Inferior parietal cortex (tissue), 1 donor: ENCODE measurements around the gene PRRX2.
"Not testable (repeated sequence)": the region's sequence is repeated elsewhere in the genome, so short reads cannot be mapped to it uniquely, and the experiment has no call there.

ENCODE experiments used
- DNase-seq: peaks from one replicate; pipeline ENCODE4 v3.0.0-alpha.2; 2016; ENCODE audit errors: extremely low spot score

Gene PRRX2

GRCh38 chr9:129653823-129654553 is 11.5 kb upstream of the PRRX2 start:
- no peak for DNase-seq

- DNase-seq = no peak
These were observed 10.8 kb upstream of the PRRX2 start for GRCh38 chr9:129654554-129655040.

GRCh38 chr9:129655154-129655553 is 10.3 kb upstream of the PRRX2 start:
- no peak for DNase-seq

- DNase-seq = no peak
These were observed 9.8 kb upstream of the PRRX2 start for GRCh38 chr9:129655696-129656095.

- no peak for DNase-seq
These were observed 8.6 kb upstream of the PRRX2 start for GRCh38 chr9:129656795-129657390.

- DNase-seq = no peak
These were observed 4.4 kb upstream of the PRRX2 start for GRCh38 chr9:129661029-129661428.

GRCh38 chr9:129662239-129662638 is 3.2 kb upstream of the PRRX2 start:
- DNase-seq = not testable (repeated sequence)

- no peak for DNase-seq
These were observed 580 bp upstream of the PRRX2 start for GRCh38 chr9:129664746-129665388.

- no peak for DNase-seq
These were observed 520 bp downstream of the PRRX2 start for GRCh38 chr9:129665814-129666520.

GRCh38 chr9:129666575-129666974 is 1.1 kb downstream of the PRRX2 start:
- no peak for DNase-seq

GRCh38 chr9:129667378-129667777 is 1.9 kb downstream of the PRRX2 start:
- no peak for DNase-seq

- DNase-seq = no peak
These were observed 2.4 kb downstream of the PRRX2 start for GRCh38 chr9:129667850-129668249.

- no peak for DNase-seq
These were observed 3.8 kb downstream of the PRRX2 start for GRCh38 chr9:129669141-129669718.

- no peak for DNase-seq
These were observed 4.5 kb downstream of the PRRX2 start for GRCh38 chr9:129669946-129670345.

- no peak for DNase-seq
These were observed 5.6 kb downstream of the PRRX2 start for GRCh38 chr9:129671065-129671464.

GRCh38 chr9:129671519-129671918 is 6.1 kb downstream of the PRRX2 start:
- DNase-seq = no peak

- DNase-seq = no peak
These were observed 7.3 kb downstream of the PRRX2 start for GRCh38 chr9:129672702-129673101.

GRCh38 chr9:129673602-129674001 is 8.2 kb downstream of the PRRX2 start:
- no peak for DNase-seq

- no peak for DNase-seq
These were observed 8.8 kb downstream of the PRRX2 start for GRCh38 chr9:129674229-129674628.

- DNase-seq = no peak
These were observed 10.2 kb downstream of the PRRX2 start for GRCh38 chr9:129675620-129676019.

GRCh38 chr9:129676287-129676686 is 10.8 kb downstream of the PRRX2 start:
- no peak for DNase-seq

GRCh38 chr9:129676975-129677374 is 11.5 kb downstream of the PRRX2 start:
- DNase-seq = no peak
